DMS79 treated with DMSO at 0.1 percent for 48 hours (cell line): ENCODE results near the gene RANBP10.
"Not testable (repeated sequence)": the region's sequence is repeated elsewhere in the genome, so short reads cannot be mapped to it uniquely, and the experiment has no call there.

Experiments
- DNase-seq: peaks from one replicate; lab custom pipeline; 2025; lab: John Stamatoyannopoulos, UW

Gene RANBP10

DNA sequence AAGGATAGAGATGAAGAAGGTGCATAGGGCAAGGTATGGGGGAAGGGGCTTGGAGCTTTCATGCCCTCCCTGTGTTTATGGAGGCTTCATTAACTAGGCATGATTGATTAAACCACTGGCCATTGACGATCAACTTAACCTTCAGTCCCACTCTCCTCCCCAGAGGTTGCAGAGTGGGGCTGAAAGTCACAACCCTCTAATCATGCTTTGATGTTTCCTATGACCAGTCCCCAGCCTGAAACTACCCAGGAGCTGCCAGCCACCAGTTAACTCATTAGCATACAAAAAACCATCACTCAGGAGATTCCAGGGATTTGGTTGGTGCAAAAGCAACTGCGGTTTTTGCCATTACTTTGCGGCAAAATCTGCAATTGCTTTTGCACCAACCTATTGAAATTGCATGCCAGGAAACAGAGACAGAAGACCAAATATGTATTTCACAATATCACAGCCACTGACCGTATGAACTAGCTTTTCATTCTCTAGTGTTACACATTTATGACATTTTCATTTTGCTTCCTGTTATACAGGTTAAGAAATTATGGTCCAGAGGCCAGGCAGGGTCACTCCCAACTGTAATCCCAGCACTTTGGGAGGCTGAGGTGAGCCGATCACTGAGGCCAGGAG, 92.6 kb downstream of the RANBP10 start:
- no peak for DNase-seq

- no peak for DNase-seq
Observed at GRCh38 chr16:67710607-67711006, 95.8 kb downstream of the RANBP10 start.

GRCh38 chr16:67709050-67709449, 97.3 kb downstream of the RANBP10 start:
- no peak for DNase-seq

- no peak for DNase-seq
Observed at GRCh38 chr16:67708368-67708771, 98.0 kb downstream of the RANBP10 start.

- no peak for DNase-seq
Observed at GRCh38 chr16:67707790-67708189, 98.6 kb downstream of the RANBP10 start.

- no peak for DNase-seq
Observed at GRCh38 chr16:67707210-67707609, 99.2 kb downstream of the RANBP10 start.

DNA sequence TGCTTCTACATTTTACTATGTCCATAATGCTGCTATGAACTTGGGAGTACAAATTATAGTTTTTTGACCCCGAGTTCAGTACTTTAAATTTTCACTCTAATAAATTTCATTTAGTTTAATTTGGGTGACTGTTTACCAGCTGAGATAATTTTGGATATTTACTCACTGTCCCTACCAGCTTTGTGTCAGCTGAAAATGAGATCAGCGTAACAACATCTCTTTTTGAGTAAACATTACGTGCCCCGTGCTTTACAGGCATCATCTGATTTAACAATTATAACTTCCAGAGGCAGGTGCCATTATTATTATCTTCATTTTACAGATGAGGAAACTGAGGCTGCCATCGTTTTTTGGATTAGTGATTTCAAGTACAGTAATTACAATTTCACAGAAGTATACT, 102.2 kb downstream of the RANBP10 start:
- no peak for DNase-seq

GRCh38 chr16:67703626-67704025, 102.7 kb downstream of the RANBP10 start:
- DNase-seq, result no peak

GRCh38 chr16:67702130-67702529, 104.2 kb downstream of the RANBP10 start:
- DNase-seq, result no peak

DNA sequence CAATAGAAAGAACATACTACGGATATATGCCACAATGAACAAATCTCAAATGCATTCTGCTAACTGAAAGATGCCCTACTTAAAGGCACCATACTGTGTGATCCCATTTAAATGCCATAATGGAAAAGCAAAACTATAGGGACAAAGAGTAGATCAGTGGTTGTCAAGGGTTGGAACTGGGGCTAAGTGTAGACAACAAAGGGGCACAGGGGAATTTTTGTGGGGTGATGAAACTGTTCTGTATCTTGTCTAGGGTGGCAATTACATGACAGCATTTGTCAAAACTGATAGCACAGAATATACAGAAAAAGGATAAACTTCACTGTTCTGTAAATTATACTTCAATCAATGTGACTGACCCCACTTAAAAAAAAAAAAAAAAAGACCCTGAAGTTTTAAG, 104.9 kb downstream of the RANBP10 start:
- DNase-seq, result no peak

DNA sequence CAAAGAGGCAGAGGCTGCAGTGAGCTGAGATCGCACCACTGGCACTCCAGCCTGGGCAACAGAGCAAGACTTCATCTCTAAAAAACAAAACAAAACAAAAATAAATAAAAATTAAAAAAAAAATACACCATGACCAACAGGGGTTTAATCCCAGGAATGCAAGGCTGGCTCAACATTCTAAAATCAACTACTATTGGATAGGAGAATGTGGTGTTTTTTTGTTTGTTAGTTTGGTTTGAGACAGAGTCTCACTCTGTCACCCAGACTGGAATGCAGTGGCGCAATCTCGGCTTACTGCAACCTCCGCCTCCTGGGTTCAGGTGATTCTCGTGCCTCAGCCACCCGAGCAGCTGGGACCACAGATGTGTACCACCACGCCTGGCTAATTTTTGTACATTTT, 107.1 kb downstream of the RANBP10 start:
- DNase-seq, result no peak

- no peak for DNase-seq
Observed at GRCh38 chr16:67697422-67698185, 108.8 kb downstream of the RANBP10 start.

GRCh38 chr16:67694611-67695010, 111.7 kb downstream of the RANBP10 start:
- DNase-seq, result peak; percentile 54

DNA sequence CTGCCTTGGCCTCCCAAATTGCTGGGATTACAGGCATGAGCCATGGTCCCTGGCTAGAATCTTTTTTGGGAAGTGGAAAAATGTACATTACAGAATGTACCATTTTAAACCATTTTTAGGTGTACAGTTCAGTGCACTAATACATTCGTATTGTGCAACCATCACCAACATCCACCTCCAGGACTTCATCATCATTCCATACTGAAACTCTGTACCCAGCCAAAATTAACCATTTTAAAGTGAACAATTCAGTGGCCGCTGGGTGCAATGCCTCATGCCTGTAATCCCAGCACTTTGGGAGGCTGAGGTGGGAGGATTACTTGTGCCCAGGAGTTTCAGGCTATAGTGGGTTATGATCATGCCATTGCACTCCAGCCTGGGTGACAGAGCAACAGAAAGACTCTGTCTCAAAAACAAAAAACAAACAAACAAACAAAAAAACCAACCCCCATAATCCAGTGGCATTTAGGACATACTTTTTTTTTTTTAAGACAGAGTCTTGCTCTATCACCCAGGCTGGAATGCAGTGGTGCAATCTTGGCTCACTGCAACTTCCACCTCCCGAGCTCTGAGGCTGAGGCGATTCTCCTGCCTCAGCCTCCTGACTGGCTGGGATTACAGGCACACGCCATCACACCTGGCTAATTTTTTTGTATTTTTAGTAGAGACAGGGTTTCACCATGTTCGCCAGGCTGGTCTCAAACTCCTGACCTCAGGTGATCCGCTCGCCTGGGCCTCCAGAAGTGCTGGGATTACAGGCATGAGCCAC, 112.7 kb downstream of the RANBP10 start:
- DNase-seq, result not testable (repeated sequence)

GRCh38 chr16:67685388-67686112, 120.8 kb downstream of the RANBP10 start:
- no peak for DNase-seq

- no peak for DNase-seq
Observed at GRCh38 chr16:67683767-67684166, 122.6 kb downstream of the RANBP10 start.

DNA sequence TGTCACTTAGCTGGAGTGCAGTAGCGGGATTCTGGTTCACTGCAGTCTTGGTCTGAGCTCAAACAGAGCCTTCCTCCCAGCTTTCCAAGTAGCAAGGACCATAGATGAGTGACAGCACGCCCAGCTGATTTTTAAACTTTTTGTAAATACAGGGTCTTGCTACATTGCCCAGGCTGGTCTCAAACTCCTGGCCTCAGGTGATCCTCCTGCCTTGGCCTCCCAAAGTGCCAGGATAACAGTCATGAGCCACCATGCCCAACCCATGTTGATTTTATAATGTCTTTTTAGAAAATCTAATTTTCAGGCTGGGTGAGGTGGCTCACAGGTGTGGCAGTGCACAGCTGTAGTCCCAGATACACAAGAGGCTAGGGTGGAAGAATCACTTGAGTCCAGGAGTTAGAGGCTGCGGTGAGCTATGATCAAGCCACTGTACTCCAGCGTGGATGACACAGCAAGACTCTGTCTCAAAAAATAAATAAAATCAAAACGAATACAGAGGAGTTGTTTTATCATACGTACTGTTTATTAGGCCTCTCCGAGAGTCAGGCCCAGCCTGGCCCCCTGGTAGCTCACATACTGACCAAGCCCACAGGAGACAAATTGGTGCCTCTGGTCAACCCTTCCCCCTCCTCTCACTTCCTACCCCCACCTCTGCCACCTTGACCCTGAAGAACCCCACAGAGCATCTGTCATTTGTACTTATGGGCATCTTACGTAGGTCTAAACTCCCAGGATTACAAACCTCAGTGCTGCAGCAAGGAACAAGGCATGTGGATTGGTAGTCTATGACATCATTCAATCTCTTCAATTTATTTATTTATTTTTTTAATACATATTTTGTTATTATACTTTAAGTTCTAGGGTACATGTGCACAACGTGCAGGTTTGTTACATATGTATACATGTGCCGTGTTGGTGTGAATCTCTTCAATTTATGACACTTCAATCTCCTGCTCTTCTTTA, 126.1 kb downstream of the RANBP10 start:
- no peak for DNase-seq

DNA sequence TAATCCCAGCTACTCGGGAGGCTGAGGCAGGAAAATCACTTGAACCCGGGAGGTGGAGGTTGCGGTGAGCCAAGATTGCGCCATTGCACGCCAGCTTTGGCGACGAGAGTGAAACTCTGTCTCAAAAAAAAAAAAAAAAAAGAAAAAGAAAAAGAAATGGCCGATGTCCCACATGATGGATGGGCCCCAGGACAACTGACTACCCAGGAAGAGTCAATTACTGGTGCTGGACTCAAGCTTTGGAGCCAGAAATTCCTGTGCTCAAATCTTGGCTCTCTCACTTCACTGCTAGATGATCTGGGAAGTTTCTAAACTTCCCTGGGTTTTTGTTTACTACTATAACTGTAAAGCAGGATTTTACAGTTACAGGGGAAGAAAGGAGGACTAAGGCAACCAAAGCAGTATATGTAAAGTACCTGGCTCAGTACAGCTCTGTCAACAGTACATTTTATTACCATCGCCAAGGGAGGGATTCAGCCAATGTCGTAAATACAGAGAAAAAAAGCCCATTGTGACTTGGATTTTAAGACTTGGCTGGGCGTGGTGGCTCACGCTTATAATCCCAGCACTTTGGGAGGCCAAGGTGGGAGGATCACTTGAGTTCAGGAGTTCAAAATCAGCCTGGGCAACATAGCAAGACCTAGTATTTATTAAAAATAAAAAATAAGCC, 127.9 kb downstream of the RANBP10 start:
- no peak for DNase-seq

- no peak for DNase-seq
Observed at GRCh38 chr16:67677712-67678111, 128.6 kb downstream of the RANBP10 start.

- no peak for DNase-seq
Observed at GRCh38 chr16:67676939-67677338, 129.4 kb downstream of the RANBP10 start.

GRCh38 chr16:67676516-67676915, 129.8 kb downstream of the RANBP10 start:
- no peak for DNase-seq
